Measurements from ENCODE around the gene ANKRD10. TPM values are rescaled to one million over a fixed set of nuclear protein-coding genes. Genes with fewer than 3 reads are reported as not detected.
A peak's percentile ranks its signal among the peaks of the same experiment; 100 is the strongest.

Gene ANKRD10
- total RNA-seq, 4 donors from 2014 or later: 117 to 184 (median 138) TPM

- DNase-seq: no peak
- no peaks in the 10 kb centered on the region for H3K4me1 ChIP-seq
- TF ChIP-seq POLR2A (IDR thresholded peaks at IDR 0.05): no peak
- TF ChIP-seq CTCF (IDR thresholded peaks at IDR 0.05): no peak
- no peaks in the 10 kb centered on the region for H3K27me3 ChIP-seq
- H3K9me3 ChIP-seq: no peaks in the 10 kb centered on the region
- no peak overlapping the region for H3K27ac ChIP-seq
- H3K36me3 ChIP-seq: no peaks in the 10 kb centered on the region
- H3K4me3 ChIP-seq: no peak overlapping the region
Measured at GRCh38 chr13:110945928-110946570, 31.2 kb upstream of the ANKRD10 start.

- Histone ChIP-seq H3K4me1 (no peaks in the 10 kb centered on the region), H3K36me3 (no peaks in the 10 kb centered on the region), H3K27ac (no peak overlapping the region), H3K9me3 (no peaks in the 10 kb centered on the region), H3K4me3 (no peak overlapping the region), H3K27me3 (no peaks in the 10 kb centered on the region)
- no peak for TF ChIP-seq POLR2A (IDR thresholded peaks at IDR 0.05)
- no peak for DNase-seq
Measured at GRCh38 chr13:110944968-110945927, 30.4 kb upstream of the ANKRD10 start.

- Histone ChIP-seq H3K4me3 (no peak overlapping the region), H3K27me3 (no peaks in the 10 kb centered on the region), H3K9me3 (no peaks in the 10 kb centered on the region), H3K27ac (peak overlapping the region in 1 of 4 donors; percentile 13), H3K4me1 (no peaks in the 10 kb centered on the region), H3K36me3 (no peaks in the 10 kb centered on the region)
- TF ChIP-seq POLR2A (IDR thresholded peaks at IDR 0.05): no peak
- TF ChIP-seq CTCF (IDR thresholded peaks at IDR 0.05): peak in 3 of 6 experiments; percentile 49 to 66 (median 60)
- DNase-seq: peak in 1 of 3 donors; percentile 54
Measured at GRCh38 chr13:110944121-110944967, 29.5 kb upstream of the ANKRD10 start.

GRCh38 chr13:110942248-110942981 lies 27.5 kb upstream of the ANKRD10 start:
- Histone ChIP-seq H3K27ac (no peak overlapping the region), H3K27me3 (no peaks in the 10 kb centered on the region), H3K4me3 (no peak overlapping the region), H3K4me1 (no peaks in the 10 kb centered on the region), H3K36me3 (no peaks in the 10 kb centered on the region), H3K9me3 (no peaks in the 10 kb centered on the region)
- TF ChIP-seq CTCF (IDR thresholded peaks at IDR 0.05): no peak
- no peak for TF ChIP-seq POLR2A (IDR thresholded peaks at IDR 0.05)
- DNase-seq: no peak

GRCh38 chr13:110938662-110939421 lies 24.0 kb upstream of the ANKRD10 start:
- no peak overlapping the region for H3K4me3 ChIP-seq
- H3K27ac ChIP-seq: no peak overlapping the region
- H3K4me1 ChIP-seq: no peaks in the 10 kb centered on the region
- no peak for TF ChIP-seq CTCF (IDR thresholded peaks at IDR 0.05)
- TF ChIP-seq POLR2A (IDR thresholded peaks at IDR 0.05): no peak
- peaks cover 0 to 7% (median 1%) of the 10 kb centered on the region in 4 donors for H3K9me3 ChIP-seq
- H3K27me3 ChIP-seq: no peaks in the 10 kb centered on the region
- no peak for DNase-seq
- H3K36me3 ChIP-seq: no peaks in the 10 kb centered on the region

Measured in Peyer's patch (tissue), 4 donors.